ENCODE results near the gene FNDC1.

Gene FNDC1

DNA sequence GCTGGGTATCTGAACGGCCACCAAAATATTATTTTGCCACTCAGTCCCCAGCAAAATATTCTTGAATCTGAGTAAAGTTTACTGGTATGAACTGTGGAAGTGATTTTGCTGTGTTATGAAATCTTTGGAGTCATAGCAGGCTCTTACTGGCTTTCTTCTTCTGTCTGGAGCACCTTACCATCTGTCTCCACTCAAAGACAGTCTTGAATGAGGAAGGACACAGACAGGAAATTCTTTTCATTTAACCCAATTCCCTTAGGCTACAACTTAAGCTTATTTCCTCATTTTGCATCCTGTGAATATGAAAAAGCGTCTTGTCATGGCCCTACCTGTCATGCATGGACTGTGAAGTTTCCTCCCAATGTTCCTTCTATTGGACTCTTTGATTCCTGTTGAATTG, 24.7 kb downstream of the FNDC1 start:
- Histone ChIP-seq H3K9me3 (ENCODE audit: insufficient read depth, low read length, severe bottlenecking) (no peaks in the 10 kb centered on the region), H3K79me2 (ENCODE audit: insufficient read depth, low read length) (no peaks in the 10 kb centered on the region), H3K4me3 (ENCODE audit: low read depth in 1 of 2, low read length in 2 of 2) (no peak overlapping the region), H3K27ac (ENCODE audit: low read length) (no peak overlapping the region), H3K4me2 (ENCODE audit: insufficient read depth, low read length) (no peak overlapping the region), H3K27me3 (ENCODE audit: insufficient read depth, low read length, poor library complexity) (peaks cover 3% of the 10 kb centered on the region), H3K9ac (ENCODE audit: low read depth, low read length) (no peak overlapping the region), H3K4me1 (ENCODE audit: insufficient read depth, low read length) (no peaks in the 10 kb centered on the region), H4K20me1 (ENCODE audit: insufficient read depth, low read length) (no peaks in the 10 kb centered on the region), H3K36me3 (ENCODE audit: insufficient read depth, low read length) (no peaks in the 10 kb centered on the region), H2AFZ (ENCODE audit: low read depth, low read length) (no peak overlapping the region)
- ATAC-seq (ENCODE audit: insufficient read depth, low read depth), result no peak
- no peak for TF ChIP-seq EZH2 (IDR thresholded peaks at IDR 0.05; ENCODE audit: borderline replicate concordance, low read depth, low read length, severe bottlenecking)
- TF ChIP-seq, protein P1, sequence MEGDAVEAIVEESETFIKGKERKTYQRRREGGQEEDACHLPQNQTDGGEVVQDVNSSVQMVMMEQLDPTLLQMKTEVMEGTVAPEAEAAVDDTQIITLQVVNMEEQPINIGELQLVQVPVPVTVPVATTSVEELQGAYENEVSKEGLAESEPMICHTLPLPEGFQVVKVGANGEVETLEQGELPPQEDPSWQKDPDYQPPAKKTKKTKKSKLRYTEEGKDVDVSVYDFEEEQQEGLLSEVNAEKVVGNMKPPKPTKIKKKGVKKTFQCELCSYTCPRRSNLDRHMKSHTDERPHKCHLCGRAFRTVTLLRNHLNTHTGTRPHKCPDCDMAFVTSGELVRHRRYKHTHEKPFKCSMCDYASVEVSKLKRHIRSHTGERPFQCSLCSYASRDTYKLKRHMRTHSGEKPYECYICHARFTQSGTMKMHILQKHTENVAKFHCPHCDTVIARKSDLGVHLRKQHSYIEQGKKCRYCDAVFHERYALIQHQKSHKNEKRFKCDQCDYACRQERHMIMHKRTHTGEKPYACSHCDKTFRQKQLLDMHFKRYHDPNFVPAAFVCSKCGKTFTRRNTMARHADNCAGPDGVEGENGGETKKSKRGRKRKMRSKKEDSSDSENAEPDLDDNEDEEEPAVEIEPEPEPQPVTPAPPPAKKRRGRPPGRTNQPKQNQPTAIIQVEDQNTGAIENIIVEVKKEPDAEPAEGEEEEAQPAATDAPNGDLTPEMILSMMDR (IDR thresholded peaks at IDR 0.05; ENCODE audit: borderline replicate concordance, extremely low read depth, low read length, poor library complexity, severe bottlenecking), result no peak
- no peak for DNase-seq

- Histone ChIP-seq H3K4me2 (ENCODE audit: insufficient read depth, low read length) (no peak overlapping the region), H3K36me3 (ENCODE audit: insufficient read depth, low read length) (no peaks in the 10 kb centered on the region), H3K9ac (ENCODE audit: low read depth, low read length) (no peak overlapping the region), H2AFZ (ENCODE audit: low read depth, low read length) (no peak overlapping the region), H3K9me3 (ENCODE audit: insufficient read depth, low read length, severe bottlenecking) (no peaks in the 10 kb centered on the region), H3K27ac (ENCODE audit: low read length) (no peak overlapping the region), H3K4me3 (ENCODE audit: low read depth in 1 of 2, low read length in 2 of 2) (no peak overlapping the region), H3K79me2 (ENCODE audit: insufficient read depth, low read length) (no peaks in the 10 kb centered on the region), H3K27me3 (ENCODE audit: insufficient read depth, low read length, poor library complexity) (peaks cover 3% of the 10 kb centered on the region), H3K4me1 (ENCODE audit: insufficient read depth, low read length) (no peaks in the 10 kb centered on the region), H4K20me1 (ENCODE audit: insufficient read depth, low read length) (no peaks in the 10 kb centered on the region)
- DNase-seq (no peak), ATAC-seq (ENCODE audit: insufficient read depth, low read depth) (no peak)
- TF ChIP-seq, protein P1 (IDR thresholded peaks at IDR 0.05; ENCODE audit: borderline replicate concordance, extremely low read depth, low read length, poor library complexity, severe bottlenecking), result no peak
- TF ChIP-seq EZH2 (IDR thresholded peaks at IDR 0.05; ENCODE audit: borderline replicate concordance, low read depth, low read length, severe bottlenecking), result no peak
These were observed 25.2 kb downstream of the FNDC1 start for GRCh38 chr6:159194421-159194820.

DNA sequence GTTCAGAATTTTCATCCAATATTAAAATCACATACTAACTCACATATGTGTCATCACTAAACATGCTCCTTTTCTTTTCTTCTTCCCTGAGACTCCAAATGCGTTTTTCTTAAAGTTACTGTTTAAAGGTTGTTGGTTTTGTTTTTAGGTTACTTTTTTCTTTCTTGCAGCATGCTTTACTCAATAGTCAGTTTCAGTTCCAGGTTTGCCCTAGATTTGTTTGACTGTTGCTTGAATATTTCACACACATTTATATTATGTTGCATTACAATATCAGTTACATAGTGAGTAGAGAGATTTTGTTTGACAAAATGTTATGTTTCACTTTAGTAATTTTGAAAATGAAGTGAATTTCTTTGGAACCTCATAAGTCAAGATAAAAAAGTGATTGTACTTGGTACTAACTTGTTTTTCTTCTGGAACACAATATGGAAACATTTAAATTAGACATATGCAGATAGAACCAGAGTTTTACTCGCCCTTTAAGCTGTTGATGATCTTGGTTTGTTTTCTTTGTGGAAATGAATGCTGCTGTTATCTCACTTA, 27.3 kb downstream of the FNDC1 start:
- H2AFZ ChIP-seq (ENCODE audit: low read depth, low read length), result no peak overlapping the region
- no peaks in the 10 kb centered on the region for H3K79me2 ChIP-seq (ENCODE audit: insufficient read depth, low read length)
- H3K4me2 ChIP-seq (ENCODE audit: insufficient read depth, low read length), result no peak overlapping the region
- H3K27ac ChIP-seq (ENCODE audit: low read length), result no peak overlapping the region
- no peaks in the 10 kb centered on the region for H3K9me3 ChIP-seq (ENCODE audit: insufficient read depth, low read length, severe bottlenecking)
- DNase-seq (no peak), ATAC-seq (ENCODE audit: insufficient read depth, low read depth) (no peak)
- H4K20me1 ChIP-seq (ENCODE audit: insufficient read depth, low read length), result no peaks in the 10 kb centered on the region
- peaks cover 14% of the 10 kb centered on the region for H3K27me3 ChIP-seq (ENCODE audit: insufficient read depth, low read length, poor library complexity)
- TF ChIP-seq, protein P1 (IDR thresholded peaks at IDR 0.05; ENCODE audit: borderline replicate concordance, extremely low read depth, low read length, poor library complexity, severe bottlenecking), result no peak
- no peak for TF ChIP-seq EZH2 (IDR thresholded peaks at IDR 0.05; ENCODE audit: borderline replicate concordance, low read depth, low read length, severe bottlenecking)
- no peak overlapping the region for H3K4me3 ChIP-seq (ENCODE audit: low read depth in 1 of 2, low read length in 2 of 2)
- no peak overlapping the region for H3K9ac ChIP-seq (ENCODE audit: low read depth, low read length)
- no peaks in the 10 kb centered on the region for H3K36me3 ChIP-seq (ENCODE audit: insufficient read depth, low read length)
- no peaks in the 10 kb centered on the region for H3K4me1 ChIP-seq (ENCODE audit: insufficient read depth, low read length)

DNA sequence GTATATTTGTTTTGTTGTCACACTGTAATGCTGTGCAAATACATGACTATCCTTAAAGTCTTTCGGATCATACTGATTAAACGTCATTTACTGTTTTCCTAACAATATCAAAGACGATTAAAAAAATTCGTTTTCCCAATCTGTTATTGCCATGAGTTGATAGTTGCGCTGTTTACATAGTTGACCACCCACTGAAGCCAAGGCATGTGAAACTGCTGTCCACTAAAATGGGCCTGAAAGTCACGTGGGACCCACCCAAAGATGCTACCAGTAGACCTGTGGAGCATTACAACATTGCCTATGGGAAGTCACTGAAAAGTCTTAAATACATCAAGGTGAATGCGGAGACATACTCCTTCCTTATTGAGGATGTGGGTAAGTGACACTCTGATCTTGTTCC, 28.1 kb downstream of the FNDC1 start:
- Histone ChIP-seq H3K9ac (ENCODE audit: low read depth, low read length) (no peak overlapping the region), H3K27ac (ENCODE audit: low read length) (no peak overlapping the region), H3K27me3 (ENCODE audit: insufficient read depth, low read length, poor library complexity) (peaks cover 14% of the 10 kb centered on the region), H3K36me3 (ENCODE audit: insufficient read depth, low read length) (no peaks in the 10 kb centered on the region), H3K4me2 (ENCODE audit: insufficient read depth, low read length) (no peak overlapping the region), H2AFZ (ENCODE audit: low read depth, low read length) (no peak overlapping the region), H3K9me3 (ENCODE audit: insufficient read depth, low read length, severe bottlenecking) (no peaks in the 10 kb centered on the region), H3K79me2 (ENCODE audit: insufficient read depth, low read length) (no peaks in the 10 kb centered on the region), H3K4me3 (ENCODE audit: low read depth in 1 of 2, low read length in 2 of 2) (no peak overlapping the region), H4K20me1 (ENCODE audit: insufficient read depth, low read length) (no peaks in the 10 kb centered on the region), H3K4me1 (ENCODE audit: insufficient read depth, low read length) (no peaks in the 10 kb centered on the region)
- TF ChIP-seq EZH2 (IDR thresholded peaks at IDR 0.05; ENCODE audit: borderline replicate concordance, low read depth, low read length, severe bottlenecking), result no peak
- TF ChIP-seq, protein P1 (IDR thresholded peaks at IDR 0.05; ENCODE audit: borderline replicate concordance, extremely low read depth, low read length, poor library complexity, severe bottlenecking), result no peak
- no peak for ATAC-seq (ENCODE audit: insufficient read depth, low read depth)
- no peak for DNase-seq

Measured in DND-41 (cell line).